Vagina (tissue), 2 donors: ENCODE data around the gene LPIN3. TPM values are rescaled to one million over a fixed set of nuclear protein-coding genes. Genes with fewer than 3 reads are reported as not detected.

Source experiments
- DNase-seq, 2 donors: peaks; one replicate each; pipeline ENCODE4 v3.0.0-alpha.2; 2017; ENCODE audit errors: extremely low spot score in 2 of 2
- H3K27ac ChIP-seq: fragments of 200-600 bp; sonication (generic); one replicate; pipeline ENCODE4 v1.5.1; 2019
- H3K27me3 ChIP-seq: fragments of 200-600 bp; sonication (generic); one replicate; pipeline ENCODE4 v1.5.1; 2019
- H3K36me3 ChIP-seq, 2 donors: fragments of 200-600 bp; sonication (generic); one replicate each; pipeline ENCODE4 v1.5.1; 2017 to 2019
- H3K4me1 ChIP-seq: fragments of 200-600 bp; sonication (generic); one replicate; pipeline ENCODE4 v1.5.1; 2019
- H3K4me3 ChIP-seq, 2 donors: fragments of 200-600 bp; sonication (generic); 1 replicate in 1 of 2; 2 replicates in 1 of 2; pipeline ENCODE4 v1.5.1; 2016 to 2019
- H3K9me3 ChIP-seq: fragments of 200-600 bp; sonication (generic); one replicate; pipeline ENCODE4 v1.5.1; 2019
- POLR2A ChIP-seq, 2 donors: fragments of 450-650 bp; IDR thresholded peaks; one replicate each; pipeline ENCODE4 v1.6.1; 2017; ENCODE audit warnings: antibody characterized with exemption in 2 of 2, mild to moderate bottlenecking in 2 of 2, moderate library complexity in 2 of 2
- POLR2AphosphoS5 ChIP-seq, 2 donors: sonication (generic); formaldehyde crosslinking; IDR thresholded peaks; one replicate each; pipeline ENCODE4 v1.9.0; 2017; ENCODE audit warnings: antibody characterized with exemption in 2 of 2, mild to moderate bottlenecking in 2 of 2, low read depth in 1 of 2; ENCODE audit not compliant: insufficient read depth in 1 of 2
- intact Hi-C: fragments of 100-400 bp; cut with DNase I; formaldehyde crosslinking; loops from one replicate; pipeline ENCODE4 v1.15.1; 2023
- total RNA-seq: library from RNA; depleted of rRNA; stranded (reverse); fragments of >200 nt; gene quantifications from one replicate; pipeline ENCODE4 v1.2.3, GENCODE V29; 2016
- TF ChIP-seq, protein P1 (sequence below), 3 experiments: fragments of 450-650 bp in 2 of 3; fragments of 200-600 bp in 1 of 3; sonication (generic) in 1 of 3; IDR thresholded peaks; one replicate each; pipeline ENCODE4 v1.5.1; 2017 to 2019; ENCODE audit warnings: antibody characterized with exemption in 3 of 3, mild to moderate bottlenecking in 2 of 3, moderate library complexity in 2 of 3

LPIN3 gene
- total RNA-seq, 1 donor from 2014 or later: 82.3 TPM

DNA sequence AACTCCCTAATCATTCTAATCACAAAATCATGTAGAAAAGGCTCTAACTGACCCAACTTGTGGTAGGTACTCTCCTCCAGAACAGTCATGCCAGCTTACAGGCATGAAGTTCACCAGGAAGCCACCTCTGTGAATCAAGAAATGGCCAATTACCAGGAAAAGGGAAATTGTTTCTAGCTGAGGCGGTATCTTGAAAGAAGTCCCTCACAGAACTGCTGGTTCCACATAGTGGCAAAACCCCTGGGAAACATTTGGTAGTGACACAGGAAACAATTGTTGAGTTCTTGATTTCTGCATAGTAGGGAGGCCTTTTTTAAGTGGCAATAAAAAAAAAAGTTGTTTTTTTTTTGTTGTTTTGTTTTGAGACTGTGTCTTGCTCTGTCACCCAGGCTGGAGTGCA, 19.6 kb upstream of the LPIN3 start:
- TF ChIP-seq POLR2A (IDR thresholded peaks at IDR 0.05) (no peak), POLR2AphosphoS5 (IDR thresholded peaks at IDR 0.05; ENCODE audit: insufficient read depth in 1 of 2, low read depth in 1 of 2) (no peak)
- TF ChIP-seq, protein P1, sequence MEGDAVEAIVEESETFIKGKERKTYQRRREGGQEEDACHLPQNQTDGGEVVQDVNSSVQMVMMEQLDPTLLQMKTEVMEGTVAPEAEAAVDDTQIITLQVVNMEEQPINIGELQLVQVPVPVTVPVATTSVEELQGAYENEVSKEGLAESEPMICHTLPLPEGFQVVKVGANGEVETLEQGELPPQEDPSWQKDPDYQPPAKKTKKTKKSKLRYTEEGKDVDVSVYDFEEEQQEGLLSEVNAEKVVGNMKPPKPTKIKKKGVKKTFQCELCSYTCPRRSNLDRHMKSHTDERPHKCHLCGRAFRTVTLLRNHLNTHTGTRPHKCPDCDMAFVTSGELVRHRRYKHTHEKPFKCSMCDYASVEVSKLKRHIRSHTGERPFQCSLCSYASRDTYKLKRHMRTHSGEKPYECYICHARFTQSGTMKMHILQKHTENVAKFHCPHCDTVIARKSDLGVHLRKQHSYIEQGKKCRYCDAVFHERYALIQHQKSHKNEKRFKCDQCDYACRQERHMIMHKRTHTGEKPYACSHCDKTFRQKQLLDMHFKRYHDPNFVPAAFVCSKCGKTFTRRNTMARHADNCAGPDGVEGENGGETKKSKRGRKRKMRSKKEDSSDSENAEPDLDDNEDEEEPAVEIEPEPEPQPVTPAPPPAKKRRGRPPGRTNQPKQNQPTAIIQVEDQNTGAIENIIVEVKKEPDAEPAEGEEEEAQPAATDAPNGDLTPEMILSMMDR (IDR thresholded peaks at IDR 0.05): no peak
- Histone ChIP-seq H3K27ac (no peak overlapping the region), H3K36me3 (no peaks in the 10 kb centered on the region), H3K4me1 (peaks cover 20% of the 10 kb centered on the region), H3K27me3 (no peaks in the 10 kb centered on the region), H3K9me3 (no peaks in the 10 kb centered on the region), H3K4me3 (no peak overlapping the region)
- intact Hi-C loops: no loop called here
- no peak for DNase-seq

DNA sequence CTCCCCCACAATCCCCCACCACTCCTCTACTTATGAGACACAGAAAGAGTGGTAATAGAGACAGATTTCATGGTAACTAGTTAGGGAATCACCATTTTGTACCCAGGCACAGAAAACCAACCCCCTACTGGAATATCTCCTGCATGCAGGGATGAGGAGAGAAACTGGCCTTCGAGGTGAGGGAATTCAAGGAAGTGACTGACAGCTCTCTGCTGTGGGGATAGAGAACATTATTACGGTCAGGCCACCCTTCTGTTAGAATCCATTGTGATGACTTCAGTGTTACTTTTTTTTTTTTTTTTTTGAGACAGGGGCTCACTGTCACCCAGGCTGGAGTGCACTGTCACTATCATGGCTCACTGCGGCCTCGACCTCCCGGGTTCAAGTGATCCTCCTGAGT, 13.4 kb upstream of the LPIN3 start:
- DNase-seq: no peak
- H3K27ac ChIP-seq: no peak overlapping the region
- TF ChIP-seq POLR2AphosphoS5 (IDR thresholded peaks at IDR 0.05; ENCODE audit: insufficient read depth in 1 of 2, low read depth in 1 of 2) (no peak), POLR2A (IDR thresholded peaks at IDR 0.05) (no peak)
- TF ChIP-seq, protein P1 (IDR thresholded peaks at IDR 0.05): no peak
- H3K4me1 ChIP-seq: peaks cover 15% of the 10 kb centered on the region
- no peak overlapping the region for H3K4me3 ChIP-seq
- no peaks in the 10 kb centered on the region for H3K27me3 ChIP-seq
- intact Hi-C loops: no loop called here
- H3K9me3 ChIP-seq: no peaks in the 10 kb centered on the region
- H3K36me3 ChIP-seq: no peaks in the 10 kb centered on the region

DNA sequence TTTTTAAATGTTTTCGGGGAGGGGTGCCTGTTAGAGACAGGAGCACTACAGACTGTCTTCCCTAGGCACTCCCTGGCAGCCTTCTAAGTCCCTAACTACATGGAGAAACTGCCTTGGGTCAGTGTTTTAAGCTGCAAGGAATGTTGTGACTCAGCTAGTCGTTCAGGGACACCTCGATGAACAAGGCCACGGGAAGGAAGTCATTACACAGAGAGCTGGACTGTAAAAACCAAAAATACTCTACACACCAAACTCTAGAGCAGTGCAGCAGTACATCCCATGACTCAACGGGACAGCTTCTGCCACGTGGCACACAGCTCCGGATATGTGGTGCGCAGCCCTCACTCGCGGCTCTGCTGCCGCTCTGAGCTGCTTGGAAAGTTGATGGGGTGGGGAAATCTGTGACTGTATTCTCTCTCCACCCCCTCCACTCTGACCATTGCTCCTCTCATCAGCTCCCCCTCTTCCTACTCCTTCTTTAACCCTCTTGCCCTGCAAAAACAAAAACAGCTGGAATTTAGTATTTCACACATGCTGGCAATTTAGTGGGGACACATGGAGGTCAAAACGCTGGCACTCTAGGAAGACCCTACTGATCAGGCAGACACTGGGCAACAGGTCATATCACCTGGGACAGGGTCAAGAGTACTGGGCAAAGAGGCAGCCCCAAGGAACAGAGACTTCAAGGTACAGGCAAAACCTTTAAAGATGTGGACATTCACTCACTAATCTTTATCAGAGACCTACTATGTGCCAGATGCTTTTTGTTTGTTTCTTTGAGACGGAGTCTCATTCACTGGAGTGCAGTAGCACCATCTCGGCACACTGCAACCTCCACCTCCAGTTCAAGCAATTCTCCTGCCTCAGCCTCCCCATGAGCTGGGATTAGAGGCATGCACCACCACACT, 10.9 kb upstream of the LPIN3 start:
- intact Hi-C loops: loop anchor here (10.0 kb wide), 1 partner anchor 345 kb away; no protein-coding TSS in a partner anchor
- Histone ChIP-seq H3K36me3 (no peaks in the 10 kb centered on the region), H3K27me3 (no peaks in the 10 kb centered on the region), H3K4me1 (peaks cover 15% of the 10 kb centered on the region), H3K9me3 (no peaks in the 10 kb centered on the region), H3K4me3 (no peak overlapping the region), H3K27ac (peak overlapping the region; percentile 77)
- peak in 1 of 2 donors; percentile 97 for DNase-seq
- TF ChIP-seq POLR2A (IDR thresholded peaks at IDR 0.05) (peak in 1 of 2 donors; percentile 3), POLR2AphosphoS5 (IDR thresholded peaks at IDR 0.05; ENCODE audit: insufficient read depth in 1 of 2, low read depth in 1 of 2) (peak; percentile 91 to 98)
- TF ChIP-seq, protein P1 (IDR thresholded peaks at IDR 0.05): no peak

DNA sequence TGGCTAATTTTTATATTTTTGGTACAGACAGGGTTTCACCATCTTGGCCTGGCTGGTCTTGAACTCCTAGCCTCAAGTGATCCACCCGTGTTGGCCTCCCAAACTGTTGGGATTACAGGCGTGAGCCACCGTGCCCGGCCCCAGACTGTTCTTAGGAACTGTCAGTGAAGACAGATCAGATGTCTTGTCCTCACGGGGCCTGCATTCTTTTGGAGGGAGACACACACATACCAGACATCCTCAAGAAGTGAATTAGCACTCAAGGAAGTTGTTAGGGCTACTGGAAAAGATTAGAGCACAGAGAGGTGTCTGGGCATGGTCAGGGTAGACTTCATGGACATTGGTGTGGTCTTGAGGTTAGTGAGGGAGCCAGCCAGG, 10.3 kb upstream of the LPIN3 start:
- no peaks in the 10 kb centered on the region for H3K27me3 ChIP-seq
- no peak for TF ChIP-seq POLR2A (IDR thresholded peaks at IDR 0.05)
- no peak for TF ChIP-seq POLR2AphosphoS5 (IDR thresholded peaks at IDR 0.05; ENCODE audit: insufficient read depth in 1 of 2, low read depth in 1 of 2)
- TF ChIP-seq, protein P1 (IDR thresholded peaks at IDR 0.05): no peak
- H3K4me1 ChIP-seq: peaks cover 15% of the 10 kb centered on the region
- no peaks in the 10 kb centered on the region for H3K9me3 ChIP-seq
- H3K36me3 ChIP-seq: no peaks in the 10 kb centered on the region
- DNase-seq: no peak
- intact Hi-C loops: loop anchor here (10.0 kb wide), 1 partner anchor 346 kb away; no protein-coding TSS in a partner anchor
- H3K27ac ChIP-seq: peak overlapping the region; percentile 77
- no peak overlapping the region for H3K4me3 ChIP-seq

DNA sequence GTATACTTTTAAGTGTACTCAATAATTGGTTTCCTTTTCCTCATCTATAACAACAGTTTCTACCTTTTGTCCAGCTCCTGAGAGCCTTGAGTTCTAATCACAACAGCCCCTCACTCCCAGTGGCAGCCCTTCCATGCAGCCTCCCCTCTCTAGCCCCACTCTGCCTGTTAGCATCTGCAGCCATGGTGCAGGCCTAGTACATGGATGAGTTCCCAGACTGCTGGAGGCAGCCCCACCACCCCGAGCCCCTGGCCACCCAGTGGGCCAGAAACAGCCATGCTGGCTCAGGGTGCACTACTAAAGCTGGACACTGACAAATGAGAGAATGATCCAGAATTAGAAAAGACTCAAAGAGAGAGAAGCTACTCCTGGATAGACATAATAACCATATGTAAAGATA, 9.7 kb upstream of the LPIN3 start:
- Histone ChIP-seq H3K36me3 (no peaks in the 10 kb centered on the region), H3K27me3 (no peaks in the 10 kb centered on the region), H3K9me3 (no peaks in the 10 kb centered on the region), H3K27ac (no peak overlapping the region), H3K4me1 (peaks cover 15% of the 10 kb centered on the region), H3K4me3 (no peak overlapping the region)
- intact Hi-C loops: loop anchor here (10.0 kb wide), 1 partner anchor 346 kb away; no protein-coding TSS in a partner anchor
- TF ChIP-seq POLR2A (IDR thresholded peaks at IDR 0.05) (no peak), POLR2AphosphoS5 (IDR thresholded peaks at IDR 0.05; ENCODE audit: insufficient read depth in 1 of 2, low read depth in 1 of 2) (no peak)
- DNase-seq: no peak
